Activated CD4-positive, CD25-positive, alpha-beta regulatory T cell treated with anti-CD3 and anti-CD28 coated beads, Interleukin-2, amount 50 U/mL, for 16 hours (primary cell): Measurements from ENCODE around the gene SLC38A1.
"Not testable (repeated sequence)": the region's sequence is repeated elsewhere in the genome, so short reads cannot be mapped to it uniquely, and the experiment has no call there.

Experiments used
- DNase-seq: peaks from one replicate; pipeline ENCODE4 v3.0.0-alpha.2; 2020; ENCODE audit warnings: low read depth, low spot score

SLC38A1 gene

DNA sequence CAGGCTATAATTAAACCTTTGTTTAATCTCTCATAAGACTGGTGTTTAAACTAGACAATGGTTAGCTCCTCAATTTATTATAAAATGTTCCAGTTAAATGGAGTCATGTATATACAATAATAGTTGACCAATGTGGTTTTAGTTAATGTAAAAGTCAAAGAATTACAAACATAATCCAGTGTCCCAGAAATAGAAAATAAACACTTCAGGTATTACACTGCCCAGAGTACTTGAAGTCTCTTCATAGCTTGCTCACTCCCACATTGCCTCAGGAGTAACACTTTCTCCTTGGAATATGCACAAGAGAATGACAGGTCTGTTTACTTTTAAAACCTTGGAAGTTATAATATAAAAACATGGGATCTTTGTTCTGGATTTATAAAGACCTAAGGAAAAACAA is 60.5 kb downstream of the SLC38A1 start:
- DNase-seq = no peak

DNA sequence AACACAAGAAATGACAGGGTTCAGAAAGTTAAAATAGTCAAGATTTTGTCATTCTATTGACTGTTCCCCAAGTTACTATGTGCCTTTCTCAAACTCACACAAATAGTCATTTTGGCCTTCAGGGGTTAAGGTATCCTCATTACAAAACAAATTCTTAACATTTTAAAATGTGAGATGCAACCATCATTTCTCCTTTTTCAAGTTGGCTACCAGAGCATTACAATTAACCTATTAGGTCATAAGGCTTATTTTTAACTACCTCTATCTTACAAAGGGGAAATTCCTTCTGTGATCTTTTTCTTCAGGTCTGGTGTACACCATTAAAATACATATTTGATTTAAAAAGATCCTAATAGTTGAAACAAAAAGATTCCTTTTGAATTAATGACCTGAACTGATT is 61.2 kb downstream of the SLC38A1 start:
- no peak for DNase-seq

DNA sequence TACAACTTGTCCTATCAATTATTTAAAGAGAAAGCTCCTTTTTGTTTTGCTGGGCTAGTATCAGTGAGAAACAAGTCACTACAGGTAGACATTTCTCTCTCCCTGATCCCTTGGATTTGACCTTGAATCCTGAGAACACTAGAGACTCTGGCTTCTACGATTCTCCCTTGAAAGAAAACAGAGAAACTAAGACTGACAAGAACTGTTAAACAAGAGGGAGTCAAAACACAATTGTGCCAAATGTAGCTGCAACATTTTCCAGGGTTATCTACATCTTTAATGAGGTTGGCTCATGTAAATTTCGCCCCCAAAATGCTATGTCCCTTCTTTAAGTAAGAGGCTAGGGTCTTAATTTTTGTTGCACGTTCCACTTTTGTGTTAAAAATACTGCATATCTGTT is 62.4 kb downstream of the SLC38A1 start:
- no peak for DNase-seq

DNA sequence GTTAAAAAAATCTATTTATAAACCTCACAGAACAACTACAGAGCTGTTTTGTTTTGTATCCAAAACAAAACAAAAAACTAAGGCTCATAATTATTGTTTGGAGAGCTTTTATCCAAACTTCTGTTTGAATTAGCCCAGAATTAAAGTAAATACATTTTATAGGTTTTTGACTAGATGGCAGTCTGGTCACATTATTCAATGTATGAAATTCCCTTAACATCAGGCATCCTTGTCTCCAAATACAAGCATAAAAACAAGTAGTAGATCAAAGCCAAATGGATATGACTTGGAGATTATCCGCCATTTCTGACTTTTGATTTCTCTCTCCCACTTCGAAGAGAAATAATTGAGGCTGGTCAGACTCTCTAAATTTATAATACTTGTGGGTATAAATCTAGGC is 63.5 kb downstream of the SLC38A1 start:
- DNase-seq = no peak

DNA sequence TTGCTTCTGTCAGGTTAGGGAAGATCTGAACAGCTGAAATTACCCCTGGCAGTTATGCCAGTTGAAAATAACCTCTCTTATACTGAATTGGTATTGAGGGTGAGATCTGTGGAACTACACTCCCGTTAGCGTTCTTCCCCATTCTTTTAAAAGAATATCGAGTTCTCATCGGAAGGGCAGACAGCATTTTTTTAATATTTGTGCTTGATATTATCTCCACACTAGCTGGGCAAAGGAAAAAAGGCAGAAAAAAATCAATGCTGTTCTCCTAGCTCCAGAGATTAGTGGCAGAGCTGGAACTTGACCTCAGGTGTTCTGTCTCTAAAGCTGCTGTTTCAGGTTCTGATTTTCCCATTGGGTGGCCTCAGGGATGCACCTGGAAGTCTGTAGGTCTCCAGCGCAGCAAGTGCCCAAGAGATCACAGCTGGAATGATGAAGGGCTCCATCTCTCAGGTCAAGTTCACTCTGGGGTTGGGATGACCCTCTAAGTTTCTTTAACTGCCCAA is 67.5 kb downstream of the SLC38A1 start:
- no peak for DNase-seq

DNA sequence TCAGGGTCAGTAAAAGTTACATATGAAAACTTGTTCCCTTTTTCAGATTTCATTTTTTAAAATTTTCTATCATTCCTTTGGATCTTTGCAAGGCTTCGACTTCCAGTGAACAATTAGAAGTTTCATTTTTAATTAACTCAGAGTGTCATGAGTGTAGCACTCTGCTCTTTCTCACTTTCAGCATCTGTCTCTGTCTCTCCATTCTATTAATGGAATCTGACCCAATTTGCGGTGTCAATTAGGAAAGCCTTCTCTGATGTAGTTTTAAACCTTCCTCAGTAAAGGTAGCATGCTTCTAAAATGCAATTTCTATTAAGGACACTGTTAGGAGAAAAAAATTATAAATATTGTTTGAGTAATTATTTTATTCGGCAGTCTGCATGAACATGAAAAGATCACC is 68.3 kb downstream of the SLC38A1 start:
- DNase-seq = no peak

DNA sequence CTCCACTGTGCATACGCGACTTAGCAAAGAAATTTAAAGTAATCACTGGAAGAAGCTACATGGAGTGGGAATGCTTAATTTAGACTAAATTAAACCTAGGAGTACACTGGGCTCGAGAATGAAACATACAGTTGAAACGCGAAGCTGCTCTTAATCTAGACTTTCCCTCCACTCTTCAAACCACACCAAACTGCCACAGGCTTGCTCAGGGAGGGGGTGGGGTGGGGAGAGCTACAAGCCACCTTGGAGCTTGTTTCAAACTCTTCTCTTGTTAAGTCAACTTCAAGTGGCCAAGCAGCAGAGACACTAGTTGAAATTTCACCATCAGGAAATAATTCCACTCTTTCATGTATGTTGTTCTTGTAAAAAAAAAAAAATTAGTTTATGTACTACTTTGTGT is 69.9 kb downstream of the SLC38A1 start:
- DNase-seq = no peak

DNA sequence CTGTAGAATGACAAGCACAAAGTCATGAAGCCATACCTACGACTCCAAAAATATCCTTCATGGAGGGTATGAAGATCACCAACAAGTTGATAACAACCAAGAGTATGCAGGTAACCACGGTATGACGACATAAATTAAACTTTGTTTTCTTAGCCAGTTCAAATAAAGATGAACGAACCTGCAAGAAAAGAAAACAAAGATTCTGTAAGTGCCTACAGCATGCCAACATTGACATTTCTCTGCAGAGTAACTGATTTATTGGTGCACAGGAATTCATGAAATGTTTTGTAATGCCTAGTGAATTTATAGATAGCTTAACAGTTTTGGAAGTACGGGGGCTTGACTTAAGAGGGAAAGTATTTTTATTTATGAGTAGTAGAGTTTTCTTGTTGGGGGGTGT is 71.0 kb downstream of the SLC38A1 start:
- no peak for DNase-seq

DNA sequence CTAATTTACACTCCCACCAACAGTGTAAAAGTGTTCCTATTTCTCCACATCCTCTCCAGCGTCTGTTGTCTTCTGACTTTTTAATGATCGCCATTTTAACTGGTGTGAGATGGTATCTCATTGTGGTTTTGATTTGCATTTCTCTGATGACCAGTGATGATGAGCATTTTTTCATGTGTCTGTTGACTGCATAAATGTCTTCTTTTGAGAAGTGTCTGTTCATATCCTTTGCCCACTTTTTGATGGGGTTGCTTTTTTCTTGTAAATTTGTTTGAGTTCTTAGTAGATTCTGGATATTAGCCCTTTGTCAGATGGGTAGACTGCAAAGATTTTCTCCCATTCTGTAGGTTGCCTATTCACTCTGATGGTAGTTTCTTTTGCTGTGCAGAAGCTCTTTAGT is 78.3 kb downstream of the SLC38A1 start:
- DNase-seq = not testable (repeated sequence)

DNA sequence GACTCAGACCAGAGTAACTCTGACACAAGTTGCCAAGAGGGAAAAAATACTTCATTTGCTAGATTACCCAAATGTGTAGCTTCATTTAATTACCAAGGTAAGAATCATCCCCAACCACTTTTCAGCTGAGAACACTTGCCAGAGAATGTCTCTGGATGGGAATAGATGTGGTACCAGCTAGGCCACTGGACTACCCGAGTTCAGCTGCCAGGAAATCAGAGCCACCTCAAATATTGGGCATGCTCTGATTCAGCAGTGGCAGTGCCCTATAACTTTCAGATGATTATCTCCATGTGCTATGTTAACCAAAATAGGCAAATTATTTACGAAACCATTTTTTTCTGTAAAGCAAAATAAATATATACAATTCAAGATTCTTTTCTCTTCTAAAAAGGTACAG is 80.7 kb downstream of the SLC38A1 start:
- DNase-seq = no peak

DNA sequence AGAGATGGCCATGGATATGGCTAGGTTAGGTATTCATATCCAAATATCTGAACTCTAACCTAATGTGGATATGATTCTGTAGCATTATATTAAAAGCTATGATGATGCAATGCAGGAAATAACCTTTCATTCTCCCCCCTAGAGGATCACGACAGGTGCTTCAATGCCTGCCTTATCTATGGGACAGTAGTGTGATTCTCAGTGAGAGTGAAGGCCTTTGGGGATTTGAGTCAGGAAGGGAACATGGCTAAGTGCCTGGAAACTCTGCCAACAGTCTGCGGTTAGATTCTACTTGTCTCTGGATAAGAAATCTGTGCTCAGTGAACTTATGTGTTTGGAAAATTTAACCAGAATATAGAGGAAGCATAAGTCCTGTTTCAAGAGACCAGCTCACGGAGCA is 81.8 kb downstream of the SLC38A1 start:
- DNase-seq = no peak

DNA sequence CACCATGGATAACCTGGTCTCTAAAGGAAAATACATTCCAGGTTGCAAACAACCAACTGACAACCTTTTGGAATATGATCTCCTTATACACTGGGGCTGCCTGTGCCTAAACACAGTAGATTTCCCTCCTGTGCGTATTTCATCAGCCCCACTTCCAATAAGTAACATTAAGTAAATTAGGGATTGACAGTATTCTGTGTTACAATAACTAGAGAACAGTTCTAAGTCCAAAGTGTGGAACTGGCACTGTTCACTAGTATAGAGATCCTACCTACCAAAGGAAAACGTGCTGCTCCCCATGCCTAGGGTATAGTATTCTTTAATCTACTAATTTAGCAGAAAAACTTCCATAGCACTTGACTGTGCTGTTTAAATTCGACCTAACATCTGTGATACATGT is 82.8 kb downstream of the SLC38A1 start:
- no peak for DNase-seq

DNA sequence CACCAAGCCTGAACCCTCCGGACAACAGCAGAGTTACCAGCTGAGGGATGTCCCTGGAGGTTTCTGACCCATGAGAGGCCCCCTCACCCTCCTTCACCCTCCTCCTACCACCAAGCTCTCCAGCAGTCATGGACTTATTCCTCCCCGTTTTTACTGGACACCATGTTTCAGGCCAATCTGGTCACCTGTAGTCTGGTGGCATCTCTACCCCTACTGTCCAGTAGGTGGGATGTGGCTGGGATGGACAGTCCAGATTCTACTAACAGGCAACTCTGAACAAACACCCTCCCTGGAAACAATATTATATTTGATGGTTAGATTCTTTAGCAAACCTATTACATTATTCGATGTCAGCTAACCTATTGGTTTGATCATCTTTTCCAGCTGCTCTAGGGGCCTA is 83.2 kb downstream of the SLC38A1 start:
- no peak for DNase-seq

DNA sequence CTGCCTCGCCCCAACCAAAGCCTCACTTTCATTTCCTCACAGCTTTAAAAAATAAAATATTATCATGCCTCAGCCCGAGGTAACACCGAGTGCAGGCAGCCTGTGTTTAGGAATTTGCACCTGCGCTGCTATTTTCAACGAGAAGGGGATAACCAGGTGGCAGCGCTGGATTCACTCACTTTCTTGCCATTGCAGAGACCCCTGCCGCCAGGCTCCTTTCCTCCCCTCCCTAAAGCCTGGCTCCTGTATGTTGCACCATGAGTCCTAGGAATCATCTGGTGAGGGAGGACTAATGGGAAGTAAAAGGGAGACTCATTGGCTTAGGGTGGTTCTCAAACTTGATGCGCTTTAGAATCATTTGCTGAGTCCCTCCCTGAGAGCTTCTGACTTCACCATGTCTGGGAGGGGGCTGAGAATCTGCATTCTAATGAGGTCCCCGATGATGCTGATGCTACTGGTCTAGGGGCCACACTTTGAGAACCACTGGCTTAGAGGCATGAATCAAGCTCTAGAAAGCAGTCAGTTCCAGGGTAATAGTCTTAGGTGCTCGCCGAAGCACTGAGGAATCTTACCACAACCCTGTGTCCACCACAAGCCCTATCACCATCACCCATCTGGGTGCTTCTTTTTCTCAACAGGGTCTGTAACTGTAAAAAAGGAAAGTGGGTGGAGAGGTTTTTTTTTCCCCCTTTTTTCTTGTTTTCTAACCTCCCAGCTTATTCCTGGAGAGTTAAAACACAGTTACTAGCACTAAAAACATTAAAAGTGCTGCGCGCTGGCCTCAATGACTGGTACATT is 83.8 kb downstream of the SLC38A1 start:
- DNase-seq = no peak

DNA sequence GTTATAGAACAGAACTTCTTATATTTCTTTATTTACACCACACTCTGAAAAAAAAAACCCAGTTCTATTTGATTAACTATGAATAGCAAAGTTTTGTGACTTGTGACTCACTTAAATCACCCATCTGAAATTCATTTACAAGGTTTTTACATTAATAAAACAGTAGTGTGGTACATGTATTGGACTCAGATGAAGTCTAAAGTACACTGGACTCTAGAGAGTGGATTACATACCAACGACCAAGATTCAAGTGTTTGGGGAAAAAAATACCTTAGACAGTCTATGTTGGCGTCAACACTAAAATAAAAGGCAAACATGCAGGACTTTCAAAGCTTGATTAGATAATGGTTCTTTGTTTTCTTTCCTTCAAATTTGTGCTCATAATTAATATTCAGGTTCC is 85.7 kb downstream of the SLC38A1 start:
- no peak for DNase-seq

DNA sequence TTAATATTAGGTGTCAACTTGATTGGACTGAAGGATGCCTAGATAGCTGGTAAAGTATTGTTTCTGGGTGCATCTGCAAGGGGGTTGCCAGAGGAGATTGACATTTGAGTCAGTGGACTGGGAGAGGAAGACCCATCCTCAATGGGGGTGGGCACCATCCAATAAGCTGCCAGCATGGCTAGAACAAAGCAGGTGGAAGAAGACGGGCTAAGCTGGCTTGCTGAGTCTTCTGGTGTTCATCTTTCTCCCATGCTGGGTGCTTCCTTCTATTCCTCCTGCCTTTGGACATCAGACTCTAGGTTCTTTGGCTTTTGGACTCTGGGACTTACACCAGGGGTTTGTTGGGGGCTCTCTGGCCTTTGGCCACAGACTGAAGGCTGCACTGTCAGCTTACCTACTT is 87.4 kb downstream of the SLC38A1 start:
- no peak for DNase-seq

DNA sequence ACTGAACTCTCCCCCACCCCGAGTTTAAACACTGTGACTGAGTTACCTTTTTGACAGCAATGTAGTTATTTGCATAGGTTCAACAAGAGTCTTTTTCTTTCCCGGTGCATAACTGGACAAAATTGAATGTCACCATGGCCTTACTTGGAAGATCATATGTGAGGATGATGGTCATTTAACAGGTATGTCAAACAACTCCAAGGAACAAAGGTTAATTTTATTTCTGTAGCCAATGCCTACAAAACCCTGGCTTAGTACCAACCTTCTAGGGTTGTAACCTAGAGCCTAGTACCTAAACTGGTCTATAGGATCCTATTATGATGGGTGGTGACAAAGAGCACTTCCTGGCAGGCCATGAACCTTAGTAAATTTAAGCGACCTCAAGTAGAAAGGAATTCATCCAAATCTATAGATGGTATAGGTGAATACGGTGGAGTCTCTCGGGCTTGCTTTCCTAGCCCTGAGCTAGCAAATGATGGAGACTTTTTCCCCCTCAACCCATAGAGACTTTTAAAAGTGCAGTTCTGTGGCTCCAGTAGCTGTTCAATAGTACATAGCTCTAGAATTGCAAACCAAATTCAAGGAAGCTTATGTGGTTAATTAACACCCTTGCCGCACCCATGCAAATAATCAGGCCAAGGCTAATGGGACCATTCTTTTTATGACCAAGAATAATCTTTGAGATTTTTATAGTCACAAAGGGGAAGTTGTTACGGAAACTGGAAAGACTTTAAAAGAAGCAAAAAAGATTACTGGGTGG is 89.0 kb downstream of the SLC38A1 start:
- DNase-seq = no peak

DNA sequence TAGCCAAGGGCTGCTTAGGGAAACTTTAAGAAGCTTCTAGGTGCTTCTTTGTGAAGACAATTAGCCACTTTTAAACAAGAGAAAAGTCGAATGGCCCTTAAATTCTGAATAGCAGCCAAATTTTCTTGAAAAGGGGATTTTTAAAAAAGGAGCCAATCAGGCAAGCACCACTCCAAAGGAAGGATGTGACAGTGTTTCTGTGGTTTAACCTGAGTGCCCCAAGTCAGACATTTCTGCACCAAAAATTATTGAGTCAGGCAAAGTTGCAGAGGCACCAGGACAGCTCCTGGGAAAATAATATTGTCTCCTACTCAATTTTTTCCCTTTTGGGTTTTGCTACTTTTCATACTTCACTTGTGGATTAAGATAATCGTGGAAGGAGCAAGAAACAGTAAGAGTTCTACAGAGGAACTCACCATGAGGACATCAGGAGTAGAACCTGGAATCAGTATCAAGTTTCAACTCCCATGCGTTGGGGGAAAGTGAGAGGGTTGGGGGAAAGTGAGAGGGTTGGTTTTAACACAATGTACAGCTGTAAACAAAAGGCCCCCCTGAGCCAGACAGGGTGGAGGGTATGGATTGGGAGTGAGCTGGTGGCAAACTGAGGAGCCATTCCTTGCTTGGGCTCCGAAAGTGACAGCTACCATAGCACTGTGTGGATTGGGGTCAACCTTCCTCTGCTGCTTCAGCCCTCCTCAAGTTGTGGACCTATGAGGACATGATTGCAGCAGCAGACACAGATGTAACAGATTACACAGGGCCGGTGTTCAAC is 90.8 kb downstream of the SLC38A1 start:
- no peak for DNase-seq

DNA sequence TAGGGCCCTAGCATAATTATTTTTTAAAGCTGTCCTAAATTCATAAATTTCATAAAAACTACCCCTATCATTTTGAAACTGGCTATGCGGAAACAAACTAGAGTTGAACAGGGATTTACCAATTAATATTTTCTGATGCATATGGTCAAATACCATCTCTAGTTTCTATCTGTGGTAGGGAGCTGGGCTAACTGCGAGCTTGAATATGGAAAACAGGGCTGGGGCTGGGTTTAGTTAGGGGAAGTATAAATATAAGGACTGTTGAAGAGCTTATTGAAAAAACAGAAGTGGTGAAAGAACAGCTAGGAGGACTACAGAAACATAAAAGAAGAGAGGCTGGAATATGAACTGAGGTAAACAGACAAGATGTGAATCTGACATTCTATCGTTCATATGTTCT is 91.8 kb downstream of the SLC38A1 start:
- DNase-seq = no peak

DNA sequence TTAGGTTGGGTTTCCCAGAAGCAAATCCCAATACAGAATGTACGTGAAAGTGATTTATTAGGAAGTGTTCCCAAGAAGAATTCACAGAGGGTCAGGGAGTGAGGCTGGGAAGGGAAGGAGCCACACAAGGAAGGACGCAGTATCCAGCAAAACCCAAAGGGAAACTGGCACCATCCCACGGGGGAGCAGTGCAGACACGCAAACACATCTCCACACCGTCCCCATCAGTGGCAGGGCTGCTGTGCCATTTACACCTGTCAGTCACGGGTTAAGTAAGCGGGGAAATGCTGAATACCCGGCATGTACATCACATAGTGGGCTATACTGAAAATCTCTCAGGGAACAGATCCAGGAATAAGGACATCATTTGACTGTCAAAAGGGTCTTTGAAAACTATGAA is 93.9 kb downstream of the SLC38A1 start:
- no peak for DNase-seq

DNA sequence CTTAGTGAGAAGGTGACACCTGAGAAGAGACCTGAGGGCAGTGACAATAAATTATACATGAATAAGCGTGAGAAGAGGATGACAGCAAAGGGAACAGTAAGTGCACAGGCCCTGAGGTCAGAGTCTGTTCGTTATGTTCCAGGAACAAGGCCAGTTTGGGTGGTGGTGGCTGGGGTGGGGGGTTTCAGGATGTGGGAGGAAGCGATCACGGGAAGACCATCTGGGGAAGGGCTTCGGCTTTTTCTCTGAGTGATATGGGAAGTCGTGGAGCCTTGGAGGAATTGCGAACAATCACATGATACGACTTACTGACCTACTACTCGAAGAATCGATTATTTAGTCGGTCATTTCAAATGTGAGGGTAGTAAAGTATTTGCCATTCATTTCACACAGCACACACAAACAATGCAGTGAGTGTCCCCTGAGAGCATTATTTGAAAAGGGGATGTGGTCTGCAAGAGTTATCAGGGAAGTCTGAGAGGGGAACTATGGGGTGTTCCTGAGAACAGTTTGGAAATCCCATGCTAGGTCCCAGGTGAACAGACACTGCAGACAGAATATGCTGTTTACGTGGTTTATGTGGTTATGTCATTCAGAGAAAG is 94.7 kb downstream of the SLC38A1 start:
- no peak for DNase-seq

DNA sequence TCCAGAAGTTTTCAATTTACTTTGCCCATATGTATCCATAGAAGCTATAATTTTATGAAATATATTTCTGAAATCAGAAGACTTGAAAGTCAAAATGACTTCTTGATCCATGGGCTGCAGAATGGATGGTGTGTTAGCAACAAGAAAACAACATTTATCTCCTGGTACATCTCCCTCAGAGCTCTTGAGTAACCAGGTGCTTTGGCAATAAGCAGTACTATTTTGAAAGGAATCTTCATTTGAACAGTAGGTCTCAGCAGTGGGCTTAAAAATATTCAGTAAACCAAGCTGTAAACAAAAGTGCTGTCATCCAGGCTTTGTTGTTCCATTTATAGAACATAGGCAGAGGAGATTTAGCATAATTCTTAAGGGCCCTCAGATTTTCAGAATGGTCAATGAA is 100.4 kb downstream of the SLC38A1 start:
- DNase-seq = no peak
